ENCODE measurements around the gene KRT82.

The KRT82 gene

DNA sequence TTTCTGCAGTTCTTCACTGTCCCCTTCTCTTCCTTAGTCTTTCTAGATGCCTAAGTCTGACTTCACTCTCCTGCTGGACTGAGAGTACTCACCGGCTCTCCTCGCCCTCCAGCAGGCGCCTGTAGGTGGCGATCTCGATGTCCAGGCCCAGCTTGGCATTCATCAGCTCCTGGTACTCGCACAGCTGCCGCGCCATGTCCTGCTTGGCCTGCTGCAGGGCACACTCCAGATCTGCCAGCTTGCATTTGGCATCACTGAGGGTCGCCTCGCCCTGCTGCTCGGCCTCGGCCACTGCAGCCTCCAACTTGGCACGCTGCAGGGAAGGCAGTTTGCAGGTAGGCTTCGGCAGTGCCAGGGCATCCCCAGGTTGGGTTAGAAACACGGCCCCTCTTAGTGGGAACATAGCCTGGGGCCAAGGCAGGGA is 25.9 kb downstream of the KRT82 start:
- DNase-seq: no peak

DNA sequence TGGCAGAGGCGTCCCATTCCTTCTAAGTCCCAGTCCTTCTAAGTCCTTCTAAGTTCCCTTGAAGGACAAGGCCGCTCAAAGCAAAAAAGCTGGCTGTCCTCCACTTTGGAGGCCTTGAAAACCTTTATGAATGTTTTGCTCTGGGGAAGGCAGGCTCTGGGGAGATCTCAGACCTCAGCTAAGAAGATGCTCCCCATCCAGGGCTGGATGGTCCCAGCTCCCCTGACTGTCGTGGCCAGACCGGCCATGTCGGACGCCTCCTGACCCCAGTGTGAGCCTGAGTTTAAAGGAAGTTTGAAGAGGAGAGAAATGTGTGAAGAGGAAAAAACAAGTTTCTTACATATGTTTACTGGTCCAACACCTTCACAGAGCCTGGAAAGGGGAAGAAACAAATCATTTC is 26.6 kb downstream of the KRT82 start:
- no peak for DNase-seq

DNA sequence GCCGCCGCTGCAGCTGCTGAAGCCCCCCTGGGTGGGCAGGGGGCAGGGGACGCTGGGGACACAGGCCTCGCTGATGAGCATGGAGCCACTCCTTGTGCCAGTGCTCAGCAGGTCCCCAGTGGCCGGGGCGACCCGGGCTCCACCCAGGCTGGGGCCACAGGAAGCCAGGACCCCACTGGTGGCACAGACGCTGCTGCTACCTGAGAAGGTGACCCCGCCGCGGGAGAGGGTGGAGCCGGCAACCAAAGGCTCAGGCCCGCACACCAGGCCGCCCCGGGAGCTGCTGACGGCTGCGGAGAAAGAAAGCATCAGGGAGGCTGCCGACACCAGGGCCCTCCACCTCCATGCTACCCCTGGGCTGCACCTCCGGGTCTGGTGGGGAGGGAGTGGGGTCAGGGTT is 28.0 kb downstream of the KRT82 start:
- no peak for DNase-seq

DNA sequence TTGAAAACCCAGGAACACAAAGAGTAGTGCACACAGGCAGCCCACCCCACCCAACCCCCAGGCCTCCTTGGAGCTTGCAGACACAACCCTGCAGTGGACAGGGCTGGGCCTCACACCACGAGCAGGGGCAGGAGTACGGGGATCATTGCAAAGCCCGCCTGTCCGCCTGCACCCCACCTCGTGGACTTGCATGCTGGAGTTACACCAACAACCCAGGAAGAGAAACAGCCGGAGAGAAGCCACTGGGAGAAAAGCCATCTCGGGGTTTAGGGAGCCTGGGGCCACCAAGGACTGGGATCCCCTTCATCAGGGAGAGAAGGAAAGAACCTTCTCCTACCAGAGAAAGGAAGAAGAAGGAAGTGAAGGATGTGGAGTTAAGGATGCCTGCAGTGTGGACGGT is 28.9 kb downstream of the KRT82 start:
- no peak for DNase-seq

DNA sequence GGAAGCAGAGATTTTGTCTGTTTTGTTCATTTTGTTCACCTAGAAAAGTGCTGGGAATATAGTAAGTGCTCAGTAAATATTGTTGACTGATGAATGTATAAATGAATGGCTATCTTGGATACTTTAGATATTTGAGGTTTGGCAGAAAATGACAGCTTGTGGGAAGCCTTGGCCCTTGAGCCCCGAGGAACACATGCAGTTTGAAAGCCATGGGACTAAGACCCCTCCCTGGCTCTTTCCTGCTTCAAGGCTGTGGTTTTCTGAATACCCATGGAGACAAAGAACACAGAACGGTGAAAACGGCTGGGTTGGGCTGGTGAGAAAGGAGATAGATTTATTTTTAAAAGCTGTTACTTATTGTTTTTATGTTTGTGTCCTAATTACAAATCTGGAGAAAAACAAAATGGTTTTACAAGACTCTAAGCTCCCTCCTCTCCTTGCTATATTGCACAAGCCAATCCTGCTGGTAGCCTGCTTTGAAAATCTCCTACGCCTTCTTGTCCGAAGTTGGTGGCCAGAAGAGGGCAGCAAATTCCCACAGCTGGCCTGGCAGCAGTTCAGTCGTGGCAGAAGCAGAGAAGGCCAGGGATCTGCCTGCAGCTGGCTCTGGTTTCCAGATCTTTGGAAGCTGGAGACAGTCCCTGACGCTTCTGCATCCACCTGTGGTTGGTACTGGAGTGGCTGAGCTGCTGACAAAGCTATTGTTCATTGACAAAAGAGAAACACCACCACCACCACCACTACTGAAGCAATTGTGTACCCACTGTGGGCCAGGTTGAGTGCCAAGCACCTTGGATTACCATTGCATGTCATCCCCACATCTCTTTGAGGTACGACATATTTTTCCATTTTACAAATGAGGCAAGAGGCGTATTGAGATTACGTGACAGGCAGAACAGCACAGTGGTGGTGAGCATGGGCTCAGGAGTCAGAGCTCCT is 33.6 kb downstream of the KRT82 start:
- peak; percentile 90 for DNase-seq

DNA sequence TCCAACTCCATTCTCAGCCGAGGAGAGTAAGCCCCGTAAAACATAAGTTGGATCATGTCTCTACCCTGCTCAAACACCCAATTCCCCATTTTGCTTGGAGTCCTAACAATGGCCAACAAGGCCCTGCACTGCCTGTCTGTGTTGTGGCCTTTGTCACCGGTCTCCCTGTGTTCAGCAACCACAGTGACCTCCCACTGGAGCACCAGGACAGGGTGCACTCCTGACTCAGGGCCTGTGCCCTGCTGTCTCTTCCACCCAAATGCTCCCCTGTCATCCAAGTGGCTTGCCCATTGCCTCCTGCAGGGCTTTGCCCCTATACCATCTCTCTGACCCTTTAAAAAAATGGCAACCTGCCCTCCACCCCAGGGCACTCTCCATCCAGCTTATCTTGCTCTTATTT is 34.4 kb downstream of the KRT82 start:
- no peak for DNase-seq

DNA sequence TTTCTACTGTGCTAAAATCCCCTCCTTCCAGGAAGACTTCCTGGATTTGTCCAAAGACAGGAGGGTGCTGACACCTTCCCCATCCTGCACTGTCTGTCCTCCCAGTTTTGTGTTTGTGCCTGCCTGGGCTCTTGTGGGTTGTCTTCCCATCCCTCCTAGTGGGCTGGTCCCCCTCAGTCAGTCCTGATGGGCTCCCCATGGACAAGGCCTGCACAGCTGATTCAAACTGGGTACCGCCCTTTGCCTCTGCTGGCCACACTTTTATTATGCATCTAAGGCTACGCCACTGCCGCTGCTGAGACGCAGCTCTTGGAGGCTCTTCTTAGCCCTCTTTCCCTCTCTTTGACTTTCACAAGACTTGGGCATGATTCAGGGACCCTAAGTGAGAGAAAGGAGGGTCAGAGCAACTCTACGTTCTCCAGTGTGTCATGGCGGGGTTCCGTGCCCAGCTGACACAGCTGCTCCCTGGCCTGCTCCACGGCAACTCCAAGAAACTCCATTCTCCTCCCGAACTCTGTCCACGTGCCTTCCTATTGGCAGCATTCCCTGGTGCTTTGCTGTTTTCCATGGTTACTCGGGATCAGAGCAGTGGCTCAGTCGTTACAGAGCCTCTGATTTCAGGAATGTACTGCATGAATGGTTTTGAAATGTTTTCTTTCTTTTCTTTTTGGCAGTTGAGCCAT is 35.1 kb downstream of the KRT82 start:
- DNase-seq: no peak

DNA sequence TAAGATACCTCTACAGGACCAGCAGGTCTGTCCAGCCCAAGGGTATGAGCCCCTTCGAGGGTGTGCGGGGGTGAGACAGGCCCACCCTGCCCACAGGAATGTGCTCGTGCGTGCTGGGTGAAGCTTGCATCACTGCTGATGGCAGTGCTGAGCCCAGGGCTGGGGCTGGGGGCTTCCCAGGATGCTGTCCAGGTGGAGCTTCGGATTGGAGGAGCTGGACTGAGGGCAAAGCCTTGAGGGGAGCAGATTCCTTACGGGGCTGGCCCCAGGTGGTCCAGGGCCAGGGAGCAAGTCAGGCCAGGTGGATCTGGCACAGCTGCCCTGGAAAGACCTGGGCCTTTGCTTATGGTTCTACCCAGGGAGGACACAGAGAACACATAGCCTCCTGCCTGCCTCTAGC is 36.3 kb downstream of the KRT82 start:
- DNase-seq: no peak

DNA sequence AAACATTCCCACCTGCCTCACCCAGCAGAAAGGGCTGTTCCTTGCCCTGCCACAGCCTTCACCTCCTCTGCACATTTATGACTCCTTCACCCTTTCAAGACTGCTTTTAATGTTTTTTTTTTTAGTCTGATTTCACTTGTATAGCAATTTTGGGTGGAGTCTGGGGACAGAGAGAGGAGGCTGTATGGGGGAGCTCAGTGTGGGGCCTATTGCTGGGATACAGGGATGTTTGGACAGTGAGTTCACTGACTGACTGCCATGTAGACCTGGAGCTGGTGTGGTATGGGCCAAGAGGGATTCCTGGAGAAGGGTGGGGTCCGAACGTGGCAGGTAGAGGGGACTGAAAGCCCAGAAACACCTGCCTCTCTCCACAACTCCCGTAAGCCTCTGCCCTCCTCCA is 36.9 kb downstream of the KRT82 start:
- DNase-seq: no peak

DNA sequence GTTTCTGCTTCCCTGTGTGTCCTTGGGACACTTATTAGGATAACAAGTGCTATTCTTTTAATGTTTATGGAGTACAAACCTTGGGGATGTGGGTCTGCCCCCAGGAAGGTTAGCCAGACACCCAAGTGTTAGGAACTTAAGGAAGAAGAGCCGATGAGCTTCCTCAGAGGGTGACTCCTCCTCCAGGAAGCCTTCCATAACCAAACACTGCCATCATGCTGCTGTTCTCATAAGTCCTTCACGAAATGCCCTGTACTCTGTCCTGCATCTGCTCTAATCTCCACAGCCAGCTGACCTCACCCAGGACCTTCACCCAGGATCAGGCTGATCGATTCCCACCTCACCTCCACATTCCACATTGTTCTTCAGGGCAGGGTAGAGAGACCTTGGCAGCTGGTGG is 37.6 kb downstream of the KRT82 start:
- DNase-seq: no peak

DNA sequence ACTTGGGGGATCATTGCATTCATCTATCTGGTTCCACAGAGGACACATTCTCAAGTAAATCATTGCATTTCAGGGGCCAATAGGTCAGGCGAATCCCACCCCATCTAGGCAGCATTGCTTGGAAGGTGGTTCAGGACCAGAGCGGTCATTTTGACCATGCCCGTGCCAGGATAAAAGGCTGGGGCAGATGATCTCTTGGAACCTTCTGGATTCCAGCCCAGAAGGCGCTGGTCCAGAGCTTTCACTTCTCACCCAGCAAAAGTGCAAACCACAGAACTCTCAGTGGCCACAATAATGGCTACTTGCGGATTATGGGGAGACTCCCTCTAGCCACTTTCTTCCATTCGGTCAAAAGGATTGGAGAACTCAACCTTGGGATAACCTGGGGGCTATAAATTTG is 38.3 kb downstream of the KRT82 start:
- DNase-seq: no peak

DNA sequence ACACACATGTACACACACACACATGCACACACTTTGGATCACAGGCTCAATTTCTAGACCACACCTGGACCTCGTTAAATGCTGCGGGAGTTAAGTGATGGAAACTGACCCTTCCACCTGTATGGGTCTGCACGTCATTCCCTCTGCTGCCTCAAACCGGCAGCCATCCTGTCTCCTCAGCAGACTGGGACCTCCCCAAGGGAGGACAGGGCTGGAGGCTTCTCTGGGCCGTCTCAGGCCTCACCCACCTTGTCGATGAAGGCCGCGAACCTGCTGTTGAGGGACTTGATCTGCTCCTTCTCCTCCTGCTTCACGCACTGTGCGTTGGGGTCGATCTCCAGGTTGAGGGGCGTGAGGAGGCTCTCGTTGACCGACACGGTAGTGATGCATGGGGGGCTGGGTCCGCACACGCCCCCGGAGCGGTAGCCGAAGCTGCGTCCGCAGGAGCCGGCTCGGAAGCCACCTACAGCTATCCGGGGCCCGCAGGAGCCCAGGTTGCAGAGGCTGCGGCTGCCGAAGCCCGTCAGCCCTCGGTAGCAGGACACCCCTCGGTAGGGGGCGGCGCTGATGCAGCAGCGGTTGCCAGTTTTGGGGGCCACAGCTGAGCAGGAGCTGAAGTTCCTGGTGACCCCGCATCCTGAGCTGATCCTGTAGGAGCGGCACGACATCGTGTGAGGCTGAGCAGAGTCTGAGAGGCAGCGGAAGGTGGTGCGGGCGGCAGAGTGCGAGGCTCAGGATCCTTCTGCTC is 39.2 kb downstream of the KRT82 start, which contains the start of gene KRT85:
TSS of gene KRT85 (minus strand) at position 744 of the 748 bp plus-strand sequence. CDS start at position 668, 76 bp downstream.
- DNase-seq: no peak

DNA sequence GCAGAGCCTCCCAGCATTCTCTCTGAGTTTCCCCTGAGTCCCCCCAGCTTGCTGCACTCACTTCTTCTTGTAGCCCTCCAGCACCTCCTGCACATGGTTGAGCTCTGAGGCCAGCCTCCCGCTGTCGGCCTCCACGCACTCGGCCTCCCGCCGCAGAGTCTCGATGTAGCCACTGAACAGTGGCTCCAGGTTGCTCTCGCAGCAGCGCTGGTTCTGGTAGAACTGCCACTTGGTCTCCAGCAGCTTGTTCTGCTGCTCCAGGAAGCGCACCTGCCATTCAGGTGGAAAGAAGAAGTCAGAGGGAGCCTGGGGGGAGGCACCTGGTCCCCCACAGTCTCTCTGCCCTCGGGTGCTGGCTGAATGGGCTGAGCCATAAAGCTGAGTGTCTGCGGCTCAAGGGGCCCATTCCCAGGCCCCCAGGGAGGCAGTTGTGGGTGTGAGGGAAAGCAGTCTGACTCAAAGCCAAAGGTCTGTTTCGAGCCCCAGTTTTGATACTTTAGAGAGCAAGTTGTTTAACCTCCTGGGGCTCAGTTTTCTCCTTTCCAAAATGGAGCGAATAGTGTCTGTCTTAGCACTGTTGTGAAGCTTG is 41.1 kb downstream of the KRT82 start:
- peak; percentile 46 for DNase-seq

DNA sequence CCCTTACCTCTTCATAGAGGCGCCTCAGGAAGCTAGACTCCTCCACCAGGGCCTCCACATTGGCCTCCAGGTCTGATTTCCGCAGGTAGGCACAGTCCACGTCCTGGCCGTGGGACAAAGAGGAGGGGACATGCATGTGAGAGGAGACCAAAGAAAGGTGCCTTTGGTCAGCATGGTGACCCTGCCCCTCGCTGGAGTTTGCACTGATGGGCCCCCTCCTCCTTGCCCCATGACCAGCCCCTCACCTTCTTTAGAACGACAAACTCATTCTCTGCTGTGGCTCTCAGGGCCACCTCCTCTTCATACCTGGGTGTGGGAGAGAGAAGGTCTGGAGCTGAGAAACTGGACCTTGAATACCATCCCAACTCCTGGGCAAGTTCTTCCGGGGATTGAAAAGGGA is 42.1 kb downstream of the KRT82 start:
- DNase-seq: no peak

DNA sequence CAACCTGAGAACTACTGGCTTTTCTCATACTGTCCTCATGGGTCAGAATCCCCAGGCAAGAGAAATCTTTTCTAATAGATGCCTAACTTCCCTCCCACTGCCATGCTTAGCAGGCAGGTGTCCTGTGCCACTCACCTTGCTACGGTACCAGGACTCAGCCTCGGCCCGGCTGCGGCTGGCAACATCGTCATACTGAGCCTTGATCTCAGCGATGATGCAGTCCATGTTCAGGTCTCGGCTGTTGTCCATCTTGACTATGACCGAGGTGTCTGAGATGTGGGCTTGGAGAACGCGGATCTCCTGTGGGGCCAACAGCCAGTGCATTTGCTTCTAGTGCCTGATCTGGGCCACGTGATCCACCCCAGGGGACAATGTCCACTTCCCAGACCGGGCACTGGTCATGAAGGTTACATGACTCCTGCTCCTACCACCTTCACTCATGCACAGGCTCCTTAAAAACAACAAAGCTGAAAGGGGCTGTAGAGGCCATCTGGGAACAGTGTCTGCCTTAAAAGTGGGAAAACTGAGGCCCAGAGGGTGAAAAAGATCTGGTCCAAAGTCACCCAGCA is 42.9 kb downstream of the KRT82 start:
- DNase-seq: no peak

DNA sequence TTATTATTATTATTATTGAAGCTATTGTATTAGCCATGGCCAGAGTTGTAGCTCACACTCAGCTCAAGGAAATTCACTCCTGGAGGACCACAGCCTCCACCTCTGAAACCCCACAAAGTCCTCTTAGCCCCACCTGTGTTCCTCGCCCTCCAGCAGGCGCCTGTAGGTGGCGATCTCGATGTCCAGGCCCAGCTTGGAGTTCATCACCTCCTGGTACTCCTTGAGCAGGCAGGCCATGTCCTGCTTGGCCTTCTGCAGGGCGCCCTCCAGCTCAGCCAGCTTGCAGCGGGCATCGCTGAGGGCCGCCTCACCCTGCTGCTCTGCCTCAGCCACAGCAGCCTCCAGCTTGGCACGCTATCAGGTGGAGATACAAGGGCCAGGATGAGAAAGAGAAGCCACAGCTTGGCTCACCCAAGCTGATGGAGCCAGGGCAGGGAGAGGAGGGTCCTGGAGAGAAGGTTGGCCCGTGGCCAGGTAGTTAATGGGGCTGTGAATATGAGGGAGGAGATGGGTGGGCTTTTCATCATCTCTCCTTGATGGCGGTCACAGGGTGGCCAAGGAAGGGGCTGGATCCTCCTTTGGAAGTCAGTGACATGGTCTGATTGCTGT is 43.9 kb downstream of the KRT82 start:
- DNase-seq: no peak

DNA sequence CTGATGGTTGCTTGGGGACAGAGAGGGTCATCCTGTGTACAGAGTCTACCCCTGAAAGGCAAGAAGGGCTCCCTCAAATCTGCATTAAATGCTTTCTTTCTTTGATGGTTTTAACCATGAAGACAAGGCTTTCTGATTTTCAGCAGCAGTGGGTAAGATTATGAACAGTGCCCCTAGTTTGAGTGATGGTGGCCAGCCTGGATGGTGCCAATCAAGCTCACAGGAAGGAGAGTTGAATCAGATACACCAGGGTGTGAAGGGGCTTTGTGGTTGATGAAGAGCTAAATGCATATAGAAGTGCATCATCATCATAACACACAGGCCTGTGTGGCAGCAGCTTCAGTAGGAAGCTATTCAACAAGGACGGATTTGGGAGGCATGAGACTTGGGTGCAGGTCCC is 44.6 kb downstream of the KRT82 start:
- DNase-seq: no peak

DNA sequence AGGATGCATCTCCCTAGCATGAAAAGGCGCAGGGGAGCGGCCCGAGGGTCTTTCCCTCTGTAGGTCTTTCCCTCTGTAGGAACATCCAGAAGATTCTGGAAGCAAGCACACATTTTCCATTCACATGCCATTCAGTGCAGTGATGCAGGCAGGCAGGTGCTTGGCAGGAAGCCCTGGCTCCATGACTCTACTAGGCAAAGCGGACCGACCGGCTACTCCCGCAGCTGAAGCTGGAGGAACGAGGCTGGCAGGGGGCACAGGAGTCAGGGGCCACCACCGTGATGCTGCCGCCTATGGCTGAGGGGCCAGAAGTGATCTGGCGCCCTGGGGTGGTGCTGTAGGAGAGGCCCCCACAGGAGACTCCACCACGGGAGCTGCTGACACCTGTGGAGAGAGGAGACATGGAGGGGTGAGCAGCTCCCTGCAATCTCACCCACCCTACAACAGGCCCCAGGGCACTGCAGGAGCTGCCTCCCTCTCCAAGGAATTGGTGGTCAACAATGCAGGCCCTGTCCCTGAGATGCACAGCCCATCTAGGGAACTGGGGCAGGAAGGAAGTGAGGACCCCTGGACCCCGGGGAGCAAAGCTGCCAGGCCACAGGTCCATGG is 45.4 kb downstream of the KRT82 start:
- no peak for DNase-seq

DNA sequence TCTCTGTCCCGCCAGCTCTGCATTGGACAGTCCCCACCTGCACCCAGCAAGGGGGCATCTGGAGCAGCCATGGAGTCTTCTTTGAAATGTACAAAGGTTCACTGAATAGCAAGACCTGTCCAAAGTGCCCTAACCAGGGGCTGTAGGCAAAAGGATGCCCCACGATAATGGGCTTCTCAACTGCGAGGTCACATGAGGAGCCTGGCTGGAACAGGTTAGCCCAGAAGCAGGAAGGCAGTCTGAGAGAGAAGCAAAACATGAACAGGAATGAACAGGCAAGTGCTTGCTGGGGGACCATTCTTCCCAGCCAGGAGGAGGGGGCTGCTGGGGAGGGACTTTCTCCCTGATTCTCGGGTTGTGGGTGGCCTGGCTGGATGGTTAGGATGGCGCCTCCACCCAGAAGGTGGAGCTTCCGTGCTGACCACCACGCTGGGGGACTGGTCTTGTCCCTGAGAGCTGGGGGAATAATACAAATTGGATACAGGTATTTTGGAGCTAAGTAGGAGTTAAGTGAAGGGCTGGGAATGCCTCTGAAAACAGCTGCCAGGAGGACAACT is 46.0 kb downstream of the KRT82 start:
- no peak for DNase-seq

DNA sequence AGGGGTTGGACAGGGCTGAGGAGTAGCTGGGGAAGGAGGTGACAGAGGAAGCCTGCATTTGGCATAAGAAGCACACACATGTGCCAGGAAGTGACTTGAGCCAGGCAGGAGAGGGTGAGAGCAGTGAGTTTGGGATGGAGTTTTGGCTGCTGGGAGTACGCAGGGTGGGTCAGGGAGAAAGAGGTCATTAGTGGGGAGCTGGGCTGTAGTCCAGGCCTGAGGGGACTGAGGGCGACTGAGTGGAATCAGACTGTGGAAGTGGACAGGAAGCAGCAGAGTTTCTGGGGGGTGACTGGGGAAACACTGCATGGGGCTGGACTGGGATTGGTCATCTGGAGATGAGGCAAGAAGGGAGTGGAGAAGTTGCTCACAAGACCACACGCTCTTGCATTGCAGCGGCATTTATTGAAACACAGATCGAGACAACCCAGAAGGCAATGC is 46.5 kb downstream of the KRT82 start:
- no peak for DNase-seq

DNA sequence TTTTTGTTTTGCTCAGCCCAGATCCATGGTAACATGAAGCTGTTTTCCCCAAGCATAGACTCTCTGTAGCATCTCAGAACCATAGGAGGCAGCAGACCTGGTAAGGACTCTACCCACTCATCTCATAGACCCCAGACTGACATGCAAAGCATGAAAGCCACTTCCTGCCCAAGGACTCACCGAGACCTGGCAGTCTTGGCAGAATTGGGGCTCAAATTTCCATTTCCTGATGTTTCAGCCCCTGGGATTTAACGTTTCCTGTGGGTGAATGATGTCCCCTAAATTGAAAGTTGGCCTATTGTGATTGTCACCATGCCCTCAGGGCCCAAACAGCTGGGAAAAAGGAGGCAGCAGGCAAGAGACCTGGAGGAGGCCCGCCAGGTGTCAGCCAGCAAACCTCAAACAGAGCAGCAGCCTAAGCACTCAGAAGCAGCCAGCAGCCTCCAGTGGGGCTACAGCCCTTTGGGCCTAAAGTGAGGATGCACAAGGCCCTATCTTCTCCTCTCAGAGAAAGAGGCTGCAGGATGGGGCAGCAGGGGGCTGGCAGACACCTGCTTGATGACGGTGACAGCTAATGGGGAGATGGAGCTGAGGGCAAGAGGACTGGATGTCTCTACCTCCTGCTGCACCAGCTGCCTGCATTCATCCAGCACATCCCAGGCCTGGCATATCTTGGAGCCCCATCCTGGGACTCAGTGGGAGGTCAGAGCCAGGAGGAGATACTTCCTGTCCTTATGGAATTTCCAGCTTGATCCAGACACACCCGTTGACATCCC is 47.4 kb downstream of the KRT82 start:
- DNase-seq: no peak
